Right lobe of liver (tissue), 6 donors: ENCODE results near the gene SPINT2. TPM values are rescaled to one million over a fixed set of nuclear protein-coding genes. Genes with fewer than 3 reads are reported as not detected.
A peak's percentile ranks its signal among the peaks of the same experiment; 100 is the strongest.

Experiments
- ATAC-seq, 4 donors: fragments of 200-7000 bp; cut with Tn5 transposase; one replicate each; pipeline ENCODE4 v1.9.1; 2020; ENCODE audit warnings: mild to moderate bottlenecking in 4 of 4, moderate library complexity in 4 of 4
- DNase-seq, 3 donors: peaks; one replicate each; pipeline ENCODE4 v3.0.0-alpha.2; 2020
- H3K27ac ChIP-seq, 3 donors: fragments of 200-600 bp; one replicate each; pipeline ENCODE4 v1.8.0; 2022
- H3K27me3 ChIP-seq, 2 donors: fragments of 200-600 bp; one replicate each; pipeline ENCODE4 v1.8.0; 2022
- H3K36me3 ChIP-seq, 4 donors: fragments of 200-600 bp; sonication (generic) in 1 of 4; one replicate each; pipeline versions ENCODE4 v1.5.1 to v1.8.0; 2017 to 2022; ENCODE audit warnings: control low read depth in 1 of 4
- H3K4me1 ChIP-seq, 4 donors: fragments of 200-600 bp; sonication (generic) in 1 of 4; one replicate each; pipeline versions ENCODE4 v1.5.1 to v1.8.0; 2017 to 2022; ENCODE audit warnings: control low read depth in 1 of 4
- H3K4me3 ChIP-seq, 3 donors: fragments of 200-600 bp; one replicate each; pipeline ENCODE4 v1.8.0; 2022
- H3K9me3 ChIP-seq, 4 donors: fragments of 200-600 bp; sonication (generic) in 1 of 4; one replicate each; pipeline versions ENCODE4 v1.5.1 to v1.8.0; 2017 to 2022; ENCODE audit warnings: control low read depth in 1 of 4
- POLR2A ChIP-seq: fragments of 450-650 bp; IDR thresholded peaks from one replicate; pipeline ENCODE4 v1.6.1; 2017; ENCODE audit warnings: antibody characterized with exemption, mild to moderate bottlenecking
- WGBS: methylation state at CpG from one replicate; pipeline ENCODE4 v1.1.6; 2018; ENCODE audit warnings: low coverage, low lambda C conversion rate; ENCODE audit not compliant: insufficient coverage; ENCODE audit errors: missing lambda C conversion rate; 5-methylcytosine and 5-hydroxymethylcytosine counted together
- intact Hi-C, 2 donors: fragments of 100-400 bp; cut with DNase I; formaldehyde crosslinking; loops; one replicate each; pipeline versions ENCODE4 v1.11.2 to v1.14.1; 2022
- total RNA-seq, 6 experiments: library from RNA; depleted of rRNA in 2 of 6; stranded (reverse); fragments of >200 nt in 2 of 6; fragmentation: NEBNext Ultra II Directional in 3 of 6; extraction: Animal tissue kit (Norgen Biotek cat#: 25700) in 3 of 6; gene quantifications; one replicate each; pipeline versions ENCODE4 v1.1.0 to v1.2.4, GENCODE V29; 2016 to 2023
- TF ChIP-seq, protein P1 (sequence below), 4 donors: fragments of 200-600 bp in 3 of 4; fragments of 450-650 bp in 1 of 4; IDR thresholded peaks; one replicate each; pipeline versions ENCODE4 v1.5.1 to v1.8.0; 2016 to 2022; ENCODE audit warnings: antibody characterized with exemption in 4 of 4, mild to moderate bottlenecking in 2 of 4
- donor health status: DM: no; HTN: yes; CAD: no.
- donor health status: DM: no; HTN: no; CAD: no.
- donor health status: DM: no; HTN: no; CAD: no.
- donor health status: DM: no; HTN: yes; CAD: no.
- donor health status: DM: no; HTN: yes; CAD: no.

Gene SPINT2
- total RNA-seq, 6 experiments from 2014 or later: 3.5 to 19.1 (median 6.2) TPM

DNA sequence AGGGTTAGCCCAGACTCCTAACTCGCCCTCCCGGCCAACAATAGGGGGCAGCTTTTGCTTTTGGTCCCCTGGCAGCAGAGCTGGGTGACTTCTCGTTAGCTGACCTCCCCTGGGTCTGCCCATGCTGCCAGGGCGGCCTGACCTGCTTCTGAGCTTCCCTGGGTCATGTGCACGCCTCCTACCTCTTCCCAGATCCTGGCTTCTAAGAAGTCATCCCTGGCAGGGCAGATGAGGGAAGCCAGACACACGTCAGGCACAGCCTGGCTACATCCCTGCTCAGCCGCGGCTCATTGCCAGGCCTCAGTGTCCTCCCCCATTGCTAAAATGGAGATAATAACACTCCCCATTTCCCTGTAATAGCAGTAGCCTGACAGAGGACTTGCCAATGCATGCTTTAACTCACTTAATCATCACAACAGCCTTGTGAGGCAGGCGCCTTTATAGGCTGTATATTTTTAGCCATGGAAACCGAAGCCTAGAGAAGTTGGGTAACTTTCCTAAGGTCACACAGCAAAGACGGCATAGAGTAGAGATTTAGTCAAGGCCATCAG lies 57.3 kb downstream of the SPINT2 start:
- Histone ChIP-seq H3K9me3 (no peaks in the 10 kb centered on the region), H3K4me1 (peaks cover 0 to 3% (median 0%) of the 10 kb centered on the region in 4 donors), H3K27me3 (no peaks in the 10 kb centered on the region), H3K4me3 (peak overlapping the region in 2 of 3 donors; percentile 13 to 55), H3K36me3 (no peaks in the 10 kb centered on the region), H3K27ac (peak overlapping the region; percentile 26 to 70 (median 62))
- ATAC-seq: peak in 2 of 4 donors; percentile 13 to 20
- WGBS: 36% methylated on average over 3 of the region's 11 CpGs
- no peak for DNase-seq
- no peak for TF ChIP-seq POLR2A
- TF ChIP-seq, protein P1, sequence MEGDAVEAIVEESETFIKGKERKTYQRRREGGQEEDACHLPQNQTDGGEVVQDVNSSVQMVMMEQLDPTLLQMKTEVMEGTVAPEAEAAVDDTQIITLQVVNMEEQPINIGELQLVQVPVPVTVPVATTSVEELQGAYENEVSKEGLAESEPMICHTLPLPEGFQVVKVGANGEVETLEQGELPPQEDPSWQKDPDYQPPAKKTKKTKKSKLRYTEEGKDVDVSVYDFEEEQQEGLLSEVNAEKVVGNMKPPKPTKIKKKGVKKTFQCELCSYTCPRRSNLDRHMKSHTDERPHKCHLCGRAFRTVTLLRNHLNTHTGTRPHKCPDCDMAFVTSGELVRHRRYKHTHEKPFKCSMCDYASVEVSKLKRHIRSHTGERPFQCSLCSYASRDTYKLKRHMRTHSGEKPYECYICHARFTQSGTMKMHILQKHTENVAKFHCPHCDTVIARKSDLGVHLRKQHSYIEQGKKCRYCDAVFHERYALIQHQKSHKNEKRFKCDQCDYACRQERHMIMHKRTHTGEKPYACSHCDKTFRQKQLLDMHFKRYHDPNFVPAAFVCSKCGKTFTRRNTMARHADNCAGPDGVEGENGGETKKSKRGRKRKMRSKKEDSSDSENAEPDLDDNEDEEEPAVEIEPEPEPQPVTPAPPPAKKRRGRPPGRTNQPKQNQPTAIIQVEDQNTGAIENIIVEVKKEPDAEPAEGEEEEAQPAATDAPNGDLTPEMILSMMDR (IDR thresholded peaks at IDR 0.05): no peak
- intact Hi-C loops: no loop called here

DNA sequence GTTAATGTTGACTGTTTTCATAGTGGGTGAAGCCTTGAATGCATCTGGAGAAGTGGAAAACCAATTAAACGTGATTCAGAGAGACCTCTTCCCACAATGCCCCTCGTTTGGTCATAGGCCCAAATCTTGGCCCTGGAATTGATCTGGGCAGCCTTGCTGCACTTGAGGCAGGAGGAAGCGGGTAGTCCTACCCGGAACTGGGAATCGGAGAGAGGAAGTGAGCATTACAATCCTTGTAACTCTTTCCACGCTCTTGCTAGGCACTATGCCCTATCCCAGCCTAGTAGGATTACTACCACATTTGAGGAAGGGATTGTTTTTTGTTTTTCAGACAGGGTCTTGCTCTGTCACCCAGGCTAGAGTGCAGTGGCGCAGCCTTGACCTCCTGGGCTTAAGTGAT lies 58.9 kb downstream of the SPINT2 start:
- ATAC-seq (peak in 3 of 4 donors; percentile 19 to 36 (median 19)), DNase-seq (no peak)
- Histone ChIP-seq H3K27me3 (no peaks in the 10 kb centered on the region), H3K4me1 (peaks cover 0 to 3% (median 0%) of the 10 kb centered on the region in 4 donors), H3K36me3 (peaks cover 0 to 3% (median 0%) of the 10 kb centered on the region in 4 donors), H3K9me3 (no peaks in the 10 kb centered on the region), H3K4me3 (no peak overlapping the region), H3K27ac (no peak overlapping the region)
- intact Hi-C loops: no loop called here
- TF ChIP-seq POLR2A: no peak
- TF ChIP-seq, protein P1 (IDR thresholded peaks at IDR 0.05): no peak
- 48% methylated on average over 6 of the region's 7 CpGs for WGBS

DNA sequence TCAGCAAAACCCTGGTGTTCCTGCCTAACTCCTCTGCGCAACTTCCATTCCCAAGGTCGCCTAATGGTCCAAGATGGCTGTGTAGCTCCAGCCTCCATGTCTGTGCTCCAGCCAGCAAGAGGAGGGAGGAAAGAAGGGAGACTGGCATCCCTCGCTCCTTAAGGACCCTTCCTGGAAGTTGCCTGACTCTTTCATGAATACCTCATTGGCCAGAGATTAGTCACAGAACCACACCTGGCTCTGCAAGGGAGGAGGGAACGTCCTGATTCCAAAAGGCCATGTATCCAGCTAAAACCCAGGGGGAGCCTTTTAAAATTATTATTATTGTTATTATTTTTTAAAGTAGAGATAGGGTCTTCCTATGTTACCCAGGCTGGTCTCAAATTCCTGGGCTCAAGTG lies 60.1 kb downstream of the SPINT2 start:
- intact Hi-C loops: no loop called here
- DNase-seq: no peak

DNA sequence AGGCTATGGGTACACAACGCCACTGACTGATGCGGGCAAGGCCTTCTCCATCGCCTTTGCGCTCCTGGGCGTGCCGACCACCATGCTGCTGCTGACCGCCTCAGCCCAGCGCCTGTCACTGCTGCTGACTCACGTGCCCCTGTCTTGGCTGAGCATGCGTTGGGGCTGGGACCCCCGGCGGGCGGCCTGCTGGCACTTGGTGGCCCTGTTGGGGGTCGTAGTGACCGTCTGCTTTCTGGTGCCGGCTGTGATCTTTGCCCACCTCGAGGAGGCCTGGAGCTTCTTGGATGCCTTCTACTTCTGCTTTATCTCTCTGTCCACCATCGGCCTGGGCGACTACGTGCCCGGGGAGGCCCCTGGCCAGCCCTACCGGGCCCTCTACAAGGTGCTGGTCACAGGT lies 62.2 kb downstream of the SPINT2 start:
- DNase-seq (no peak), ATAC-seq (no peak)
- no peak overlapping the region for H3K4me3 ChIP-seq
- H3K27me3 ChIP-seq: no peaks in the 10 kb centered on the region
- no peaks in the 10 kb centered on the region for H3K9me3 ChIP-seq
- peaks cover 0 to 3% (median 0%) of the 10 kb centered on the region in 4 donors for H3K36me3 ChIP-seq
- no peak overlapping the region for H3K27ac ChIP-seq
- no peak for TF ChIP-seq POLR2A
- TF ChIP-seq, protein P1 (IDR thresholded peaks at IDR 0.05): no peak
- intact Hi-C loops: loop anchor here in 1 of 2 donors (5.0 kb wide), 1 partner anchor 74 kb away; no protein-coding TSS in a partner anchor
- no peaks in the 10 kb centered on the region for H3K4me1 ChIP-seq
- 87% methylated on average over 5 of the region's 22 CpGs for WGBS

More for the DNA sequence above, 60.1 kb downstream of the SPINT2 start:
- H3K27me3 ChIP-seq: no peaks in the 10 kb centered on the region
- H3K4me3 ChIP-seq: no peak overlapping the region
- no peak overlapping the region for H3K27ac ChIP-seq
- TF ChIP-seq, protein P1 (IDR thresholded peaks at IDR 0.05): no peak
- TF ChIP-seq POLR2A: no peak
- no peaks in the 10 kb centered on the region for H3K9me3 ChIP-seq
- ATAC-seq: no peak
- WGBS: 17% methylated on average over 1 of the region's 4 CpGs
- peaks cover 0 to 3% (median 0%) of the 10 kb centered on the region in 4 donors for H3K4me1 ChIP-seq
- H3K36me3 ChIP-seq: peaks cover 0 to 3% (median 0%) of the 10 kb centered on the region in 4 donors
